ENCODE data around the gene CBX1.

DNA sequence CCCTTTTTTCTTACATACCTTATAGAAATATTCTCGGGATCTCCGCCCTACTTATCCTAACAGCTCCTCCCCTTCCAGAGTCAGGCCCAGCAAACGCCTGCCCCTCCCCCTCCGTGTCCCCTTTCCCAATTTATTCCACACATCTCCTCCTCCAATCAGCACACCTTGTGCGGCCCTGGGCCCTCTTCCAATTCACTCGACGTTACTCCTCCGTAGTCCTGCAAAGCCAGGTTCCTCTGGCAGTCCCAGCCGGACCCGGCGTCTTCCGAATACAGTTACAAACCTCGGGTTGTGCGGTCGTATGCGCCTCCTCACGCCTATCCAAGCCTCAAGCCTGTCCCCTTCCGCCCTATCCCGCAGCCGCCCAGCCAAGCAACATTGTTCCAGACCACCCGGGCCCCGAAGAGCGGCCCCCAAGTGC, 677 bp downstream of the CBX1 start:
- TF ChIP-seq, protein P1, sequence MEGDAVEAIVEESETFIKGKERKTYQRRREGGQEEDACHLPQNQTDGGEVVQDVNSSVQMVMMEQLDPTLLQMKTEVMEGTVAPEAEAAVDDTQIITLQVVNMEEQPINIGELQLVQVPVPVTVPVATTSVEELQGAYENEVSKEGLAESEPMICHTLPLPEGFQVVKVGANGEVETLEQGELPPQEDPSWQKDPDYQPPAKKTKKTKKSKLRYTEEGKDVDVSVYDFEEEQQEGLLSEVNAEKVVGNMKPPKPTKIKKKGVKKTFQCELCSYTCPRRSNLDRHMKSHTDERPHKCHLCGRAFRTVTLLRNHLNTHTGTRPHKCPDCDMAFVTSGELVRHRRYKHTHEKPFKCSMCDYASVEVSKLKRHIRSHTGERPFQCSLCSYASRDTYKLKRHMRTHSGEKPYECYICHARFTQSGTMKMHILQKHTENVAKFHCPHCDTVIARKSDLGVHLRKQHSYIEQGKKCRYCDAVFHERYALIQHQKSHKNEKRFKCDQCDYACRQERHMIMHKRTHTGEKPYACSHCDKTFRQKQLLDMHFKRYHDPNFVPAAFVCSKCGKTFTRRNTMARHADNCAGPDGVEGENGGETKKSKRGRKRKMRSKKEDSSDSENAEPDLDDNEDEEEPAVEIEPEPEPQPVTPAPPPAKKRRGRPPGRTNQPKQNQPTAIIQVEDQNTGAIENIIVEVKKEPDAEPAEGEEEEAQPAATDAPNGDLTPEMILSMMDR (IDR thresholded peaks at IDR 0.05), result no peak
- TF ChIP-seq POLR2AphosphoS5 (IDR thresholded peaks at IDR 0.05), result no peak

Data from upper lobe of left lung (tissue), 4 donors.